ENCODE results near the gene HPCAL1.

- TF ChIP-seq POLR2A (IDR thresholded peaks at IDR 0.05; ENCODE audit: low read depth, low read length) (no peak), POLR2AphosphoS5 (IDR thresholded peaks at IDR 0.05; ENCODE audit: low read depth, low read length) (no peak)
Observed at GRCh38 chr2:10324095-10324832, 21.6 kb downstream of the HPCAL1 start.

Measured in GM12891 (cell line).